HG03135 (cell line): ENCODE data around the gene FTHL17.

Experiments
- ATAC-seq: cut with Tn5 transposase; IDR thresholded peaks from one replicate; pipeline ENCODE4 v1.9.1; 2021; ENCODE audit warnings: mild to moderate bottlenecking, moderate library complexity; ENCODE audit not compliant: unreplicated experiment

The FTHL17 gene

DNA sequence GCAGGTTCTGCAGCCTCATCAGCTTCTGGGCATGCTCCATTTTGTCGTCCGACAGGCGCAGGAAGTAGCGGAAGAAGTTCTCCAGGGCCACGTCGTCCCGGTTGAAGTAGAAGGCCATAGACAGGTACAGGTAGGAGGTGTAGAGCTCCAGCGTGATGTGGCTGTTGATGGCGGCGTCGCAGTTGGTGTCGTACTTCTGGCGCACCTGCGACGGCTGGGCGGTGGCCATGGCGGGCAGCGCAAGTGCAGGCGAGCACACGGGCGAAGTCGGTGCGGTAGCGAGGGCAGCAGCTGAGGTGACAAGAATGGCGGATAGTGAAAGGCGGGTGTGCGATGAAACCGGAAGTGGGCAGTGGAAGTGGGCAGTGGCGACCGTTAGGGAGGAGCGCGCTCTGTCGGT is at the start of gene FTHL17:
FTHL17 (minus strand) TSS at position 317 of the 400 bp plus-strand sequence; CDS start at position 229, 88 bp downstream.
- no peak for ATAC-seq

DNA sequence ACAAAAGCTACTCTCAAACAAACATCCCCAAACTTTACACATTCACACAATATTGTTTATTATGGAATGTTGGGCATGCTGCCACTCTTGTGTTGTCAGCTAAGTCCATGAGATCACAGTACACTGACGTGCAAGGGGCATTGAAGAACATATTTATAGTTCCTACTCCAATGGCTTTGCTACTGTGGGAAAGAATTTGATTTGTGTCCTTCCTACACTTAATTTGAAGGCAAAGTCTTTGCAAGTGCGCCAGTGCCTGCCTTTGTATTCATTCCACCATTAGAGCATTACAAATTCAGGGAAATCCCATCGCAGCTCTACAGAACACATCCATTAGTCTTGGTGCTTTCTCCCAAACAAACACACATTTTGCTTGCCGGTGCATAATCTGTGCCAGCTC is 45.4 kb upstream of the FTHL17 start:
- ATAC-seq, result no peak

DNA sequence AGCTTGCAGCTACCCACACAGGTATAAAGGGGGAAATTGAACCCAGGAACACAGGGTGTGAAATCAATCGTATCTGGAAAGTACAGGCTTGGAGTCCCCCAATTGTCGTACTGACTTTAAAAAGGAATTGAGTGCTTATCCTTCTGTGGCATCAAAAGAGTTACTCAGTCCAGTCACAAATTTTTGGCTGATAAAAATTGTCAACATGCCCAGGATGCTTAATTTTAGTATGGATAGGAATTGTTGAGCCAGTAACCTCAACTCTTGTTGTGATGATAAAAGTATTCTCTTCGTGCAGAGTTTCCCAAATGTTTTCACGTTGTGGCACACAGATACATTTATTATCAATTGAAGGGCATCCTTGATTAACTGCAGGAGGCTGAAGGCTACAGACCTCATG is 43.6 kb upstream of the FTHL17 start:
- no peak for ATAC-seq

- ATAC-seq, result no peak
Measured at GRCh38 chrX:31114858-31115257, 43.0 kb upstream of the FTHL17 start.

DNA sequence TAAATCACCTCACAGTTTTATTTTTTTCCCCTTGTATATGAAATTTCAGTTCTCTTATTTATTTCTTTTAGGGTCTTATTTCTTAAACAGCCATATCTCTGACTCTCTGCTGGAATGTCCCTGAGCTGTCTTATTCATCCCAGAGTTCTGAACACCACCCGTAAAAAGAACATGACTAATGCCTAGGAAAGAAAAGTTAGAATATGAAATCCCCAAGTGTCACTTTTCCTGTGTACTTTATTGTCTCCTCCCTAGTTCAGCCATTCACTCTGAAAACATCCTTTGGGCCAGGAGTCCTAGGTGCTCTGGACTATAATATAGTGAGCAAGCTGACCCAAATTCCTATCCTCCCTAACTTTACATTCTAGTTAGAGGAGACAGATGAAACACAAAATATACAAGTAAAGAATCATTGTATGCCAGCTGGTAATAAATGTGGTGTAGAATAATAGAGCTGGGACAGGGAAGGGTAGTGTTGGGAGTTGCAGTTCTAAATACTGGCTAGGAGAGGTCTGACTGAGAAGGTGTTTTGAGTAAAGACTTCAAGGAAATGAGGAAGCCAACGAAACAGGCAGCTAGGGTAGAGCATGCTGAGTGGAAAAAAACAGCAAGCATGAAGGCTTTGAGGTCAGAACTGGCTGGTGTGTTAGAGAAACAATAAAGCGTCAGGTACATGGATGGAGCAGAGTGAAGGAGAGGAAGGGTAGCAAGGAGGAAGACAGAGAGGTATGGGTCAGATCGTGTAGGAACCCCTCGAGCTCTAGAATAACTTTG is 40.6 kb upstream of the FTHL17 start:
- ATAC-seq, result no peak

- ATAC-seq, result no peak
Measured at GRCh38 chrX:31110657-31111056, 38.8 kb upstream of the FTHL17 start.

- peak; percentile 82 for ATAC-seq
Measured at GRCh38 chrX:31099536-31100090, 27.8 kb upstream of the FTHL17 start.

GRCh38 chrX:31098079-31098478 is 26.2 kb upstream of the FTHL17 start:
- no peak for ATAC-seq

GRCh38 chrX:31093639-31093975 is 21.8 kb upstream of the FTHL17 start:
- no peak for ATAC-seq

- no peak for ATAC-seq
Measured at GRCh38 chrX:31092970-31093638, 21.3 kb upstream of the FTHL17 start.

GRCh38 chrX:31092476-31092875 is 20.6 kb upstream of the FTHL17 start:
- no peak for ATAC-seq

GRCh38 chrX:31091819-31092218 is 20.0 kb upstream of the FTHL17 start:
- no peak for ATAC-seq

- ATAC-seq, result no peak
Measured at GRCh38 chrX:31074522-31074921, 2.7 kb upstream of the FTHL17 start.

DNA sequence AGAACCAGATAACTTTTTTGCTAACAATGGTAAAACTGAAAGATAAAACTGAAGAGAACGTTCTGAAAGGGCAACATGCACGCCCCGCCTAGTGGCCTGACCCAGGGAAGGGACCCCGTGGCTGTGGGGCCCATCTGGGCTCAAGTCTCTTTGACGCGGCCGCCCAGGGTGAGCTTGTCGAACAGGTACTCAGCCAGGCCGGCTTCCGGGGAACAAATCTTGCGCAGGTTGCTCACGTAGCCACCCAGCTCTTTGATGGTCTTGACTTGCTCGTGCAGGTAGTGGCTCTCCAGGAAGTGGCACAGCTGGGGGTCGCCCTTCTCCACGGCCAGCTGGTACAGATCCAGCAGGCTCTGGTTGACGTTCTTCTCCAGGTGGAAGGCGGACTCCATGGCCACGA is 579 bp downstream of the FTHL17 start:
- ATAC-seq, result no peak

- no peak for ATAC-seq
Measured at GRCh38 chrX:31070057-31070468, 1.8 kb downstream of the FTHL17 start.

DNA sequence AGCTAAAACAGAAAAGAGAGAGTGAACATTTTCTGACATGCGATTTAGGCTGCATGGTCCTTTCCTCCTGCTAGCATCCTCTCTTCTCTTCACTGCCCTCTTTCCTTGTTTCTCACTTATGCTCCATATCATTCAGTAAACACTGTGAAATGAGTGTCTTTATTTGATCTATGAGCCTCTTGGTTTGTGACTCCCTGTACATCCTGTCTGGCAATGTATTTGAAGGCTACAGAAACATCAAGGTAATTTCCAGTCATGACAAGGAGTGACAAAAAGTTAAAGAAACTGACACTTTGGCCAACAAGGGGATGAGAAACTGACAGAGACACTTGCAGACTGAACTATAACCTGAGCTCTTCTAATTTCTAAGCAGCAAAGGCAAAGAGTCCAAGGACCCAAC is 8.7 kb downstream of the FTHL17 start:
- ATAC-seq, result no peak

GRCh38 chrX:31061091-31061490 is 10.8 kb downstream of the FTHL17 start:
- ATAC-seq, result peak; percentile 61

DNA sequence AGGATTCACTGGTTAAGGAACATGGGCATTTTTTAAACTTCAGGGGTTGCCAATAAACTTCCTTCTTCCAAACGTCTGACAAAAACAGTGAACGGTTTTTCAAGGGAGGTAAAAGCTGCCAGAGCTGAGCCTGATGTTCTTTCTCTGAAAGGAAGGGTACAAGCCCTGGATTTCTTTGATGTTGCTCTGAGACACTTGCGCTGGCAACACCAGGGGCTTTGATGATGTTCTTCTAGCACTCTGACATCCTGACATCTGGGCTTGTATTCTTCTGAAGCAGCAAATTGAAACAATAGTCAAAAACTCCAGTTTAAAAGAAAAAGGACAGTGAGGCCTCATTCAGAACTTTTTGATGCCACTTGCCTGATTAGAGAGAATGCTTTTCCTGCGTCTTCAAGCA is 11.8 kb downstream of the FTHL17 start:
- no peak for ATAC-seq

DNA sequence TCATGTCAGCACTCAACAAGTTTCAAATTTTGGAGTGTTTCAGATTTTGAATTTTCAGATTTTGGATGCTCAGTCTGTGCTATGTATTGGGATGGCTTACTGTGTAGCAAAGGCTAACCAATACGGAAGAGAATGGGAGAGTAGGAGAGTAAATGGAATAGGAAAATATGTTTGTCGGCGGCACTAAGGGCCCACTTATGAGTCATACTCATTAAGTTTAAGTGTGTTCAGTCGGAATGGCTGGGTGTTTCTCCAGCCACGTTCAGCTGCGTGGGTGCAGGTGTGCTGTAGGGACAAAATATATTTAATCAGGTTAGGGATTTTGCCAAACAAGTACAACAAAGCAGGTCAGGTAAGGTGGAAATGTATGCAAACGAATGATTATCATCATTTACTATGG is 13.6 kb downstream of the FTHL17 start:
- no peak for ATAC-seq

DNA sequence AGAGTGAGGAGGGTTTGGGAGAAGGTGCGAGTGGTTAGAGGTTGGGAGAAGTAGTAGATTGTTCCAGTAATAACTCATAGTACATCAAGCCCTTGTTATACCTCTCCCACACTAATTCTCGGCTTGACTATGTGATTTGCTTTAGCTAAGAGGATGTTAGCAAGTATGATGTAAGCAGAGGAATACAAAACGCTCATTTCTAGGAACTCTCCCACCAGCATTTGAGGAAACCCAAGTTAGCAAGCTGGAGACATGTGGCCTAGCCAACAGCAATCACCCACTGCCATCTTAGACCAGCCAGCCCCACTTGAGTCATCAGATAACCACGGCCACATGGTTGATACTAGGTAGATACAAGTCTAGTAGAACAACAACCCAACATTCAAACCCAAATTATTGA is 14.2 kb downstream of the FTHL17 start:
- no peak for ATAC-seq

- no peak for ATAC-seq
Measured at GRCh38 chrX:31057291-31057690, 14.6 kb downstream of the FTHL17 start.

- no peak for ATAC-seq
Measured at GRCh38 chrX:31053621-31054020, 18.2 kb downstream of the FTHL17 start.
